Tibial nerve (tissue), 4 donors: ENCODE data around the gene LSM14B.

Experiments used
- EP300 ChIP-seq, 2 donors: sonication (generic); formaldehyde crosslinking; IDR thresholded peaks; one replicate each; pipeline ENCODE4 v1.6.1; 2017; ENCODE audit warnings: antibody characterized with exemption in 2 of 2, mild to moderate bottlenecking in 1 of 2
- POLR2A ChIP-seq, 2 donors: fragments of 450-650 bp; IDR thresholded peaks; one replicate each; pipeline ENCODE4 v1.6.1; 2017; ENCODE audit warnings: antibody characterized with exemption in 2 of 2, mild to moderate bottlenecking in 2 of 2, moderate library complexity in 2 of 2
- TF ChIP-seq, protein P1 (sequence below), 5 experiments: fragments of 200-600 bp in 3 of 5; fragments of 450-650 bp in 2 of 5; sonication (generic) in 3 of 5; IDR thresholded peaks; one replicate each; pipeline ENCODE4 v1.5.1; 2016 to 2019; ENCODE audit warnings: antibody characterized with exemption in 5 of 5, mild to moderate bottlenecking in 3 of 5, moderate library complexity in 2 of 5

GRCh38 chr20:62137092-62137384, 14.8 kb downstream of the LSM14B start:
- no peak for TF ChIP-seq EP300 (IDR thresholded peaks at IDR 0.05)
- TF ChIP-seq, protein P1, sequence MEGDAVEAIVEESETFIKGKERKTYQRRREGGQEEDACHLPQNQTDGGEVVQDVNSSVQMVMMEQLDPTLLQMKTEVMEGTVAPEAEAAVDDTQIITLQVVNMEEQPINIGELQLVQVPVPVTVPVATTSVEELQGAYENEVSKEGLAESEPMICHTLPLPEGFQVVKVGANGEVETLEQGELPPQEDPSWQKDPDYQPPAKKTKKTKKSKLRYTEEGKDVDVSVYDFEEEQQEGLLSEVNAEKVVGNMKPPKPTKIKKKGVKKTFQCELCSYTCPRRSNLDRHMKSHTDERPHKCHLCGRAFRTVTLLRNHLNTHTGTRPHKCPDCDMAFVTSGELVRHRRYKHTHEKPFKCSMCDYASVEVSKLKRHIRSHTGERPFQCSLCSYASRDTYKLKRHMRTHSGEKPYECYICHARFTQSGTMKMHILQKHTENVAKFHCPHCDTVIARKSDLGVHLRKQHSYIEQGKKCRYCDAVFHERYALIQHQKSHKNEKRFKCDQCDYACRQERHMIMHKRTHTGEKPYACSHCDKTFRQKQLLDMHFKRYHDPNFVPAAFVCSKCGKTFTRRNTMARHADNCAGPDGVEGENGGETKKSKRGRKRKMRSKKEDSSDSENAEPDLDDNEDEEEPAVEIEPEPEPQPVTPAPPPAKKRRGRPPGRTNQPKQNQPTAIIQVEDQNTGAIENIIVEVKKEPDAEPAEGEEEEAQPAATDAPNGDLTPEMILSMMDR (IDR thresholded peaks at IDR 0.05) = no peak
- no peak for TF ChIP-seq POLR2A (IDR thresholded peaks at IDR 0.05)
